IPS-NIHi7 (cell line): ENCODE measurements around the gene PABPN1L.
A peak's percentile ranks its signal among the peaks of the same experiment; 100 is the strongest.
"Not testable (repeated sequence)": the region's sequence is repeated elsewhere in the genome, so short reads cannot be mapped to it uniquely, and the experiment has no call there.

Source experiments
- DNase-seq: peaks from one replicate; pipeline ENCODE4 v3.0.0; 2012; ENCODE audit warnings: mixed read lengths; ENCODE audit errors: extremely low spot score

The PABPN1L gene

GRCh38 chr16:88827727-88828126 is 38.7 kb downstream of the PABPN1L start:
- no peak for DNase-seq

- no peak for DNase-seq
Measured at GRCh38 chr16:88826070-88826840, 40.2 kb downstream of the PABPN1L start.

- DNase-seq = no peak
Measured at GRCh38 chr16:88825146-88825545, 41.3 kb downstream of the PABPN1L start.

GRCh38 chr16:88824256-88825077 is 42.0 kb downstream of the PABPN1L start:
- no peak for DNase-seq

- not testable (repeated sequence) for DNase-seq
Measured at GRCh38 chr16:88823646-88824045, 42.8 kb downstream of the PABPN1L start.

GRCh38 chr16:88822281-88823040 is 44.0 kb downstream of the PABPN1L start:
- DNase-seq = no peak

- no peak for DNase-seq
Measured at GRCh38 chr16:88821168-88821850, 45.2 kb downstream of the PABPN1L start.

- DNase-seq = no peak
Measured at GRCh38 chr16:88820385-88821025, 46.0 kb downstream of the PABPN1L start.

GRCh38 chr16:88819126-88819525 is 47.3 kb downstream of the PABPN1L start:
- no peak for DNase-seq

- DNase-seq = no peak
Measured at GRCh38 chr16:88818575-88818874, 47.9 kb downstream of the PABPN1L start.

GRCh38 chr16:88817785-88818574 is 48.5 kb downstream of the PABPN1L start:
- DNase-seq = no peak

GRCh38 chr16:88816736-88817535 is 49.5 kb downstream of the PABPN1L start:
- DNase-seq = no peak

GRCh38 chr16:88815901-88816589 is 50.4 kb downstream of the PABPN1L start:
- DNase-seq = peak; percentile 68

- no peak for DNase-seq
Measured at GRCh38 chr16:88815227-88815626, 51.2 kb downstream of the PABPN1L start.

- no peak for DNase-seq
Measured at GRCh38 chr16:88814144-88814502, 52.3 kb downstream of the PABPN1L start.
